ENCODE data around the gene S1PR4.
"Not testable (repeated sequence)": the region's sequence is repeated elsewhere in the genome, so short reads cannot be mapped to it uniquely, and the experiment has no call there.

S1PR4 gene

DNA sequence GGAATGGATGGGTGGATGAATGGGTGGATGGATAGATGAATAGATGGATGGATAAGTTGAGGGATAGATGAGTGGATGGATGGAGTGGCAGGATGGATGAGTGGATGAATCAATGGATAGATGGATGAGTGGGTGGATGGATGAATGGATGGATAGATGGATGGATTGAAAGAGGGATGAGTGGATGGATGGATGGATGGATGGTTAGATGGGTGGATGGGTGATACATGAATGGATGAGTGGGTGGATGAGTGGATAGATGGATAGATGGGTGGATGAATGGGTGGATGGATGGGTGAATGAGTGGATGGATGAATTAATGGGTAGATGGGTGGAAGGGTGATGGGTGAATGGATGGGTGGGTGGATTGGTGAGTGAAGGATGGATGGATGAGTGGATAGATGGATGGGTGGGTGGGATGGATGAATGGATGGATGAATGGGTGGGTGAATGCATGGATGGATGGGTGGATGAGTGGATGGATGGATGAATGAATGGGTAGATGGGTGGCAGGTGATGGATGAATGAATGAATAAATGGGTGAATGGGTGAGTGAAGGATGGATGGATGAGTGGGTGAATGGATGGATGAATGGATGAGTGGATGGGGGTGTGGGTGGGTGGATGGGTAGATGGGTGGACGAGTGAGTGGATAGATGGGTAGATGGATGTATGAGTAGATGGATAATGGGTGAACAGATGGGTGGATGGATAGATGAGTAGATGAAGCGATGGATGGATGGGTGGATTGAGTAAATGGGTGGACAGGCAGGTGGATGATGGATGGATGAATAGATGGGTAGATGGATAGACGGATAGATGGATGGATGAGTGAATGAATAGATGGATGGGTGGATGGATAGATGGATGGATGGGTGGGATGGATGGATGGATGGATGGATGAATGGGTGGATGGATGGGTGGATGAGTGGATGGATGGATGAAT is 25.0 kb upstream of the S1PR4 start:
- no peak for DNase-seq

DNA sequence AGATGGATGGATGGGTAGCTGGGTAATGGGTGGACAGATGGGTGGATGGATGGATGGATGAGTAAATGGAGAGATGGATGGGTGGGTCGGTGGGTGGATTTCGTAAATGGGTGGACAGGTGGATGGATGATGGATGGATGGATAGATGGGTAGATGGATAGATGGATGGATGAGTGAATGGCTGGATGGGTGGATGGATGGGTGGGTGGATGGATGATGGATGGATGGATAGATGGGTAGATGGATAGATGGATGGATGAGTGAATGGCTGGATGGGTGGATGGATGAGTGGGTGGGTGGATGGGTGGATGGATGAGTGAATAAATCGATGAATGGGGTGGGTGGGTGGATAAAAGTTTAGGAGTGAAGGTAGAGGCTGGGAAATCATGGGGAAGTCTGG is 24.1 kb upstream of the S1PR4 start:
- DNase-seq: not testable (repeated sequence)

DNA sequence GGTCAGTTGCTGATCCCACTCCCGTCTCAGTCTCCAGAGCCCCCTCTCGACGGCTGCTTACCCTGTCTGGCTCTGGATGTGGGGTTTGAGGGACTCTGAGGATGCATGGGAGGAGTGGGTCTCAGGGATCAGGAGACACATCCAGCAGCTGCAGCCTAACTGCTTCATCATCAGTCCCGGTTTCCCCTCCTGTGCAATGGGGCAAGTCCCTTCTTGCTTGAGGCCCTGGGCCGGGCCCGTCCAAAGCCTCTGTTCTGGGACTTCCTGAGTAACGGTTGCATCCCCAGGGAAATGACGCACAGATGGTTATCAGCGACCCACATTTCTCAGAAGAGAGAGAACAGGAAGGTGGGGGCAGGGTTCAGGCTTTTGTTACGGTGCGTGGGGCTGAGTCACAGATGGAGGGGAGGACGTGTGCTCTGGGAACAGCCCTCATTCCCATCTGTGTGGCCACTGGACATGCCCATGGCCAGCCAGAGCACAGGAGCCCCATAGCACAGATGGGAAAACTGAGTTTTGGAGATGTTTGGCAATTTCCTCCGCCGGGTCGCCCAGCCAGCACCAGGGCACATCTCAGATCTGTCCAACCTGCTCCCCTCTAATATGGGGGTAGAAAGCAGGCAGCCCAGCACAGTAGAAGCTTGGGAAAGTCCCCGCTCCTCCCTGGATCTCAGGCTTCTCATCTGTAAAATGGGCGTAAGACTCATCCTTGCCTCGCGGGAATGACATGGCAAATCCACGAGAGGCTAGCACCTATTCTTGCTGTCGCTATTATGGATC is 23.4 kb upstream of the S1PR4 start:
- peak; percentile 91 for DNase-seq

DNA sequence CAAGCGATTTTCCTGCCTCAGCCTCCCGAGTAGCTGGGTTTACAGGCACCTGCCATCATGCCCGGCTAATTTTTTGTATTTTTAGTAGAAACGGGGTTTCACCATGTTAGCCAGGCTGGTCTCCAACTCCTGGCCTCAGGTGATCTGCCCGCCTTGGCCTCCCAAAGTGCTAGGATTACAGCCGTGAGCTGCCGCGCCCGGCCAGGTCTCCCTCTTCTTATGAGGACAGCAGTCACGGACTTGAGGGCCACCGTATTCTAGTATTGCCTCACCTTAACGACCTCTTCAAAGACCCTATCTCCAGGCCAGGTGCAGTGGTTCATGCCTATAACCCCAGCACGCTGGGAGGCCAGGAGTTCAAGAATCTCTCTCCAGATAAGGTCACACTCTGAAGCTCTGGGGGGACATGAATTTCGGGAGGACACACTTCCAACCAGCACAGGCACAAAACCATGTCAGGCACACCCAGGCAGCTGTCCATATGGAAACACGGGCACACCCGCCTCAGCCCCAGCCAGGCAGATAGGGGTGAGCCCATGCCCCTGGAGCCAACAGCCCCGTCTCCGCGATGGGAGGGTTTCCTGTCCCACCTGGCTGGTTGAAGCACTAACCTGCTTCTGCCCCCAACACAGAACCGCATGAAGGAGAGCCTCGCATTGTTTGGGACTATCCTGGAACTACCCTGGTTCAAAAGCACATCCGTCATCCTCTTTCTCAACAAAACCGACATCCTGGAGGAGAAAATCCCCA is 21.3 kb upstream of the S1PR4 start:
- DNase-seq: no peak

DNA sequence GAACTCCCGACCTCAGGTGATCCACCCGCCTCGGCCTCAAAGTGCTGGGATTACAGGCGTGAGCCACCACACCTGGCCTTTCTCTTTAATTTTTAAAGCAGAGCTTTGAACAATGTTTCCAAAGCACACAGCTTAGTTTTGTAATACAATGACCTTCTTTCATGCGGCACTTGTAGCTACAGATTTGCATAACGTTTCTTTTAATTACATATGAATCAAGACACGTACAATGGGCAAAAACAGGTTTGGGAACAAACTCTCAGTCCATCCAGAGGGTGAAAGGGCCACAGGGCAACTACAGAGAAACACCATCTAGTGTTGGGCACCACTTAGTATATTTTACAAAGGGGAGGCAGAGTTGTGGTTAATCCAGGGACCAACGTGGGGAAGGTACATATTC is 19.0 kb upstream of the S1PR4 start:
- DNase-seq: no peak

DNA sequence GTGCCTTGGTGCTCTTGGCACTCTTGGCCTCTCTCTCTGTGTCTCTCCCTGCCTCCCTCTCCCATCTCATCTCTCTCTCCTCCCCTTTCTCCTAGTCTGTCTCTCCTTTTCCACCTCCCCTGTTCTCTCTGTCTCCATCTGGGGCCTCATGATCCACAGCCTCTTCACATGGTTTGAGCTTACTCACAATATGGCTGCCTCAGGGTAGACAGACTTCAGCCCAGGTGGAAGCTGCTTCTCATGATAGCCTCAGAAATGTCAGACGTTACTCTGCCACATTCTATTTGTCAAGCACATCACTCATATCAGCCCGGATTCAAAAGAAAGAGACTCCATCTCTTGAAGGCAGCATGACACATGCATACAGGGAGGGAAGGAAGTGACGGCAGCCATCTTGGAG is 18.4 kb upstream of the S1PR4 start:
- DNase-seq: no peak

DNA sequence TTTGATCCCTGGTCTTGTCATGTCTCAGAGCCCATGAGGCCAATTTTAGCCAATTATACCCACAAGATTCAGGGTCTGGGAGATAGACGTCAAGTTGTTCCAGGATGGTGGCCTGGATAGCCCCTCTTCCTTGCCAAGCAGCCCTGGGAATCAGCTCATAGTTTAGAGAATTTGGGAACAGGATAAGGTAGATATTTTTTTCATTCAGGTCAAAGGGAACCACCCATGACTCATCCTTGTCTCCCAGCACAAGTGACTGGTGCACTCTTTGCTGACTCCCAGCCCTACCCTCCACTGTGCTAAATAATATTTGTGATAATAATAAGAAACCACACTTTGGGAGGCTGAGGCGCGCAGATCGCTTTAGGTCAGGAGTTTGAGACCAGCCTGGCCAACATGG is 17.1 kb upstream of the S1PR4 start:
- no peak for DNase-seq

DNA sequence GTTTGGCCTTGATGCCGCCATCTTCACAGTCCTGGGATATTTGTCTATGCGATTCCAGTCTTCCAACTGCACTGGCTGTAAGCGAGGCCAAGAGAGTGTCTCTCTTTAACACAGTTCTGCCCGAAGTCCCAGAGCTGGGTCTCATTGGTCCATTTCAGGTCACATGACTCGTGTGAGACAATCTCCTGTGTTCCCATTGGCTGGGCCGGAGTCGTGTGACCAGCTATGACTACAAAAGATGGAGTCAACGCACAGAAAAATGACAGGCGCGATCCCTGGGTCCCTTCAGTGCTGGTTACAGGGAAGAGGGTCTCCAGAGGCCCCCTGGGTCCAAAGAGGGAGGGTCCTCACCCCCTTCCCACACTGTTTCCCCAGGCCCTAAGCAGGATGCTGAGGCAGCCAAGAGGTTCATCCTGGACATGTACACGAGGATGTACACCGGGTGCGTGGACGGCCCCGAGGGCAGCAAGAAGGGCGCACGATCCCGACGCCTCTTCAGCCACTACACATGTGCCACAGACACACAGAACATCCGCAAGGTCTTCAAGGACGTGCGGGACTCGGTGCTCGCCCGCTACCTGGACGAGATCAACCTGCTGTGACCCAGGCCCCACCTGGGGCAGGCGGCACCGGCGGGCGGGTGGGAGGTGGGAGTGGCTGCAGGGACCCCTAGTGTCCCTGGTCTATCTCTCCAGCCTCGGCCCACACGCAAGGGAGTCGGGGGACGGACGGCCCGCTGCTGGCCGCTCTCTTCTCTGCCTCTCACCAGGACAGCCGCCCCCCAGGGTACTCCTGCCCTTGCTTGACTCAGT is 15.9 kb upstream of the S1PR4 start:
- peak; percentile 71 for DNase-seq

DNA sequence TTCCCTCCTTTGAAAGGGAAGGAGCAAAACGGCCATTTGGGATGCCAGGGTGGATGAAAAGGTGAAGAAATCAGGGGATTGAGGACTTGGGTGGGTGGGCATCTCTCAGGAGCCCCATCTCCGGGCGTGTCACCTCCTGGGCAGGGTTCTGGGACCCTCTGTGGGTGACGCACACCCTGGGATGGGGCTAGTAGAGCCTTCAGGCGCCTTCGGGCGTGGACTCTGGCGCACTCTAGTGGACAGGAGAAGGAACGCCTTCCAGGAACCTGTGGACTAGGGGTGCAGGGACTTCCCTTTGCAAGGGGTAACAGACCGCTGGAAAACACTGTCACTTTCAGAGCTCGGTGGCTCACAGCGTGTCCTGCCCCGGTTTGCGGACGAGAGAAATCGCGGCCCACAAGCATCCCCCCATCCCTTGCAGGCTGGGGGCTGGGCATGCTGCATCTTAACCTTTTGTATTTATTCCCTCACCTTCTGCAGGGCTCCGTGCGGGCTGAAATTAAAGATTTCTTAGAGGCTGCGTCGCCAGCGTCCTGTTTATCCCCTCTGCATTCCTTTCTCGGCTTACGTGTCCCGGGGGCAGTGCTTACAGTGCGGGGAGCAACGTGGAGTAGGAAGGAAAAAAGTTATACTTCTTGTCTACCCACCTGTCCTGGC is 15.2 kb upstream of the S1PR4 start:
- DNase-seq: peak; percentile 79

DNA sequence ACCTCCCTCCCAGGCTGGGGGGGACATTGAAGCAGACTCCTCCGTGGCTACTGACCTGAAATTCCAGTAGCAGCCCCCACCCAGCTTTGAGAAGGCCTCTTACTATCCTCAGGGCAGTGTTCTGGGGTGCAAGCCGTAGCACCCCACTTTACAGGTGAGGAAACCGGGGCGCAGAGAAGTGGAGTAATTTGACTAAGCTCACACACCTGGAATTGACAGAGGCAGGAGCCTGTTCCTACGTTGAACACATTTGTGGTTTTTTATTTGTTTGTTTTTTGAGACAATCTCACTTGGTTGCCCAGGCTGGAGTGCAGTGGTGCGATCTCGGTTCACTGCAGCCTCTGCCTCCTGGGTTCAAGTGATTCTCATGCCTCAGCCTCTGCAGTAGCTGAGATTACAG is 14.6 kb upstream of the S1PR4 start:
- no peak for DNase-seq

DNA sequence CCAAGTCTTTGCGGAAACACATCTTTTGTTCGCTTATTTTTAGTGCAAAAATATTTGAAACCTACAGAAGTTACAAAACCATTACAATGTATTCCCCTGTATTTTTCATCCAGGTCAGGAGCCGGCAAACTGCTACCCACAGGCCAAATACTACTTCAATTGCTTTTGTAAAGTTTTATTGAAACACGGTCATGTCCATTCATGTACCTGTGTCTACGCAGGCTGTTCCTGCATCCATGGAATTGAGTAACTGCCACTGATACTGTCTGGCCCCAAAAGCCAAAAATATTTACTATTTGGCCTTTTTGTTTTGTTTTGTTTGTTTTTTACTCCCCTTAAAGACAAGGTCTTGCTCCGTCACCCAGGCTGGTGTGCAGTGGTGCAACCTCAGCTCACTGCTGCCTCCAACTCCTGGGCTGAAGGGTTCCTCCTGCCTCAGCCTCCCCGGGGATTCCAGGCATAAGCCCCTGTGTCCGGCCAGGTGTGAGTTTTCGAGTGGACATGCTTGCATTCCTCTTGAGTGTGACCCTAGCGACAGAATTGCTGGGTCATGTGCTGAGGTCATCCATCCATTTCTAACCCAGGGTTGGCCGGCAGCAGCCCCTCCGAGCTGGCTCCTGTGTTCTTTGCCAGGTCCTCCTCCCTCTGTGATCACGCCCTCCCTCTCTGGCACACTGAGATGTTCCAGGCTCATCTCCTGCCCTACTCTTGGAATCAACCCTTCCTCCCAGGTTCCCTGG is 10.9 kb upstream of the S1PR4 start:
- DNase-seq: no peak

DNA sequence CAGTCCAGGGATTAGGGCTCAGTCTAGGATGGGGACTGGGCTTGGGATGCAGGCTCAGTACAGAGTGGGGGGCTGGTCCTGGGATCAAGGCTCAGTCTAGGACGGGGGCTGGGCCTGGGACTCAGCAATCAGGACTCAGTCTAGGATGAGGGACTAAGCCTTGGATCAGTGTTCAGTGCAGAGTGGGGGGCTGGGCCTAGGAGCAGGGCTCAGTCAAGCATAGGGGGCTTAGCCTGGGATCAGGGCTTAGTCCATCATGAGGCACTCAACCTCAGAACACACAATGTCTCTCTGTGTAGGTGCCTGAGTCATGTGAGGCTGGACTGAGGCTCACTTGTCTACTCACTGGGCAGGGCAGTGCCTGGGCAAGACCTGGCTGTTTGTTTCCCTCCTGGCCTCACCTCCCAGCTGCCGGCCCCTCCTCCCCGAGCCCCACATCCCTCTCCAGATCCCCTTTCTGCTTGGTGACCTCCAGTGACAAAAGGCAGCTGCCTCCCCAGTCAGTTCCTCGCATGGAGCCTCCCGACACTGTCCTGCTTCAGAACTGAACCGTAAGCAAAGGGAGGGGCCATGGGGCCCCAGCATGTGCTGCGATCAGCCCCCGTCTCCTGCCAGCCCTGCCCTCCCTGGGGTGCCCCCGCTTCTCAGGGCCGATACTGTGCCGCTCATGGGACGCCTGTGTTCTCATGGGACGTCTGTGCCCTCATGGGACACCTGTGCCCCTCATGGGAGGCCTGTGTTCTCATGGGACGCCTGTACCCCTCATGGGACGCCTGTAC is 6.5 kb upstream of the S1PR4 start:
- DNase-seq: no peak

DNA sequence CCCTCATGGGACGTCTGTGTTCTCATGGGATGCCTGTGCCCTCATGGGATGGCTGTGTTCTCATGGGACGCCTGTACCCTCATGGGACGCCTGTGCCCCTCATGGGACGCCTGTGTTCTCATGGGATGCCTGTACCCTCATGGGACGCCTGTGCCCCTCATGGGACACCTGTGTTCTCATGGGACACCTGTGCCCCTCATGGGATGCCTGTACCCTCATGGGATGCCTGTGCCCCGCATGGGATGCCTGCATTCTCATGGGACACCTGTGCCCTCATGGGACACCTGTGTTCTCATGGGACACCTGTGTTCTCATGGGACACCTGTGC is 5.9 kb upstream of the S1PR4 start:
- not testable (repeated sequence) for DNase-seq

DNA sequence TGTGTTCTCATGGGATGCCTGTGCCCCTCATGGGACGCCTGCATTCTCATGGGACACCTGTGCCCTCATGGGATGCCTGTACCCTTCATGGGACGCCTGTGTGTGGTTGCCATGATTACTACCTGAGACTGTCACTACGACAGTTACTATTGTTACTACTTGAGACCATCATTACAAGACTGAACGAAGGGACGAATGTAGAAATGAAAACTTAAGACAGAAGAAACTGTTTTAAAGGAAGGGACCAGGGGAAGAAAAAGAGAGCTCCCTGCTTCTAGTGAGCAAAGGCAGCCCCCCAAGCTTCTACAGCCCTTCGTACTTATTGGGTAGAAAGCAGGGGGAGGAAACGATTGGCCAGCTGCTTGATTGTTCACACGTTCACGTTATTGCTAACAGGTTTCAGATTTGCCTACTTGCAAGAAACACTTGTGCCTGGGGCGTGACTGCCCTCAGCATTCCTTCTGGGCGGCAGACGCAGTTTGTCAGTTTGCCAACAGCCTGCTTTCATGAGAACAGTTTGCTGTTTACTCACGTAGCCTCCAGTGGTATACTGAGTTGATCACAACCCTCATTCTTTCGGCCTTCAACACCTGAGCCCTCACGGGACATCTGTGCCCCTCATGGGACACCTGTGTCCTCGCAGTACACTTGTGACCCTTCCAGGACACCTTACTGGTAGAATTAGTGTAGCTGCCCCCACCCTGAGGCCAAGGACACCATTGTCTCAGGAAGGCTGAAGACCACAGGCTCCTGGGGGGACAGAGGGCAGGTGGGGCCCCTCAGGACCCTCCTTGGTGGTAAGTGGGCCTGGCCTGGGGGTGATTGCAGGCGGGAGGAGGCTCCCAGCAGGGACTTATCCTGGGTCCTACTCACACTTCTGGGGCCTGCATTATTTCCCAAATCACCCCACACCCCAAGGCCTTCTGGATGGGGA is 2.5 kb upstream of the S1PR4 start:
- DNase-seq: no peak

DNA sequence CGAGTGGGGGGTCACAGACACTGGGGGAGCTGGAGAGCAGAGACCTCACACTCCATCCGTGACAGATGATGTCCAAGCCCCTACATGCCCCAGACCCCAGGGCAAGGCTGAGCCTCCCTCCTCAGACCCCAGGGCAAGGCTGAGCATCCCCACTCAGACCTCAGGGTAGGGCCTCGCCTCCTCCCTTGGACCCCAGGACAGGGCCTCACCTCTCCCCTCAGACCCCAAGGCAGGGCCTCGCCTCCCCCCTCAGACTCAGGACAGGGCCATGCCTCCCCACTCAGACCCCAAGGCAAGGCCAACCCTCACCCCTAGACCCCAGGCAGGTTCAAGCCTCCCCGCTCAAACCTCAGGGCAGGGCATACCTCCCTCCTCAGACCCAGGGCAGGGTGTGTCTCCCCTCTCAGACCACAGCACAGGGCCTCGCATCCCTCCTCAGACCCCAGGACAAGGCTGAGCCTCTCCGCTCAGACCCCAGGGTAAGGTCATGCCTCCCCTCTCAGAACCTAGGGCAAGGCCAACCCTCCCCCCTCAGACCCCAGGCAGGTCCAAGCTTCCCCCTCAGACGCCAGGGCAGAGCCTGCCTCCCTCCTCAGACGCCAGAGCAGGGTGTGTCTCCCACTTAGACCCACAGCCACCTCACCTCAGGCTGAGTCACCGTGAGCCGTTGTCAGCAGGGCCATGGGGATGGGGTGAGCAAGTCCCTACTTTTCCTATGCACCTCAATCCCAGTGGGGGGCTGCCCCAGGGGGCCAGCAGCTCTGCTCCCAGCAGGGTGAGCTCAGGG is 1.7 kb upstream of the S1PR4 start:
- DNase-seq: peak; percentile 80

DNA sequence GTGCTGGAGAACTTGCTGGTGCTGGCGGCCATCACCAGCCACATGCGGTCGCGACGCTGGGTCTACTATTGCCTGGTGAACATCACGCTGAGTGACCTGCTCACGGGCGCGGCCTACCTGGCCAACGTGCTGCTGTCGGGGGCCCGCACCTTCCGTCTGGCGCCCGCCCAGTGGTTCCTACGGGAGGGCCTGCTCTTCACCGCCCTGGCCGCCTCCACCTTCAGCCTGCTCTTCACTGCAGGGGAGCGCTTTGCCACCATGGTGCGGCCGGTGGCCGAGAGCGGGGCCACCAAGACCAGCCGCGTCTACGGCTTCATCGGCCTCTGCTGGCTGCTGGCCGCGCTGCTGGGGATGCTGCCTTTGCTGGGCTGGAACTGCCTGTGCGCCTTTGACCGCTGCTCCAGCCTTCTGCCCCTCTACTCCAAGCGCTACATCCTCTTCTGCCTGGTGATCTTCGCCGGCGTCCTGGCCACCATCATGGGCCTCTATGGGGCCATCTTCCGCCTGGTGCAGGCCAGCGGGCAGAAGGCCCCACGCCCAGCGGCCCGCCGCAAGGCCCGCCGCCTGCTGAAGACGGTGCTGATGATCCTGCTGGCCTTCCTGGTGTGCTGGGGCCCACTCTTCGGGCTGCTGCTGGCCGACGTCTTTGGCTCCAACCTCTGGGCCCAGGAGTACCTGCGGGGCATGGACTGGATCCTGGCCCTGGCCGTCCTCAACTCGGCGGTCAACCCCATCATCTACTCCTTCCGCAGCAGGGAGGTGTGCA is 587 bp downstream of the S1PR4 start:
- peak; percentile 55 for DNase-seq

DNA sequence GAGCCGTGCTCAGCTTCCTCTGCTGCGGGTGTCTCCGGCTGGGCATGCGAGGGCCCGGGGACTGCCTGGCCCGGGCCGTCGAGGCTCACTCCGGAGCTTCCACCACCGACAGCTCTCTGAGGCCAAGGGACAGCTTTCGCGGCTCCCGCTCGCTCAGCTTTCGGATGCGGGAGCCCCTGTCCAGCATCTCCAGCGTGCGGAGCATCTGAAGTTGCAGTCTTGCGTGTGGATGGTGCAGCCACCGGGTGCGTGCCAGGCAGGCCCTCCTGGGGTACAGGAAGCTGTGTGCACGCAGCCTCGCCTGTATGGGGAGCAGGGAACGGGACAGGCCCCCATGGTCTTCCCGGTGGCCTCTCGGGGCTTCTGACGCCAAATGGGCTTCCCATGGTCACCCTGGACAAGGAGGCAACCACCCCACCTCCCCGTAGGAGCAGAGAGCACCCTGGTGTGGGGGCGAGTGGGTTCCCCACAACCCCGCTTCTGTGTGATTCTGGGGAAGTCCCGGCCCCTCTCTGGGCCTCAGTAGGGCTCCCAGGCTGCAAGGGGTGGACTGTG is 1.2 kb downstream of the S1PR4 start:
- DNase-seq: peak; percentile 62

Data from activated CD4-positive, alpha-beta T cell treated with anti-CD3 and anti-CD28 coated beads for 48 hours (primary cell).